GM21528 (cell line): ENCODE measurements around the gene ANKRD52.
"Not testable (repeated sequence)": the region's sequence is repeated elsewhere in the genome, so short reads cannot be mapped to it uniquely, and the experiment has no call there.

Source experiments
- ATAC-seq: cut with Tn5 transposase; IDR thresholded peaks from one replicate; pipeline ENCODE4 v1.9.1; 2021; ENCODE audit warnings: mild to moderate bottlenecking, moderate library complexity; ENCODE audit not compliant: unreplicated experiment, low FRiP score

Gene ANKRD52

GRCh38 chr12:56274299-56274698 is 16.1 kb upstream of the ANKRD52 start:
- ATAC-seq: no peak

- not testable (repeated sequence) for ATAC-seq
Observed at GRCh38 chr12:56272468-56272867, 14.3 kb upstream of the ANKRD52 start.

- ATAC-seq: no peak
Observed at GRCh38 chr12:56271031-56271430, 12.8 kb upstream of the ANKRD52 start.

- no peak for ATAC-seq
Observed at GRCh38 chr12:56267443-56268071, 9.4 kb upstream of the ANKRD52 start.

GRCh38 chr12:56266693-56267442 is 8.7 kb upstream of the ANKRD52 start, which contains the start of gene COQ10A:
COQ10A (plus strand) TSS chr12:56266942; CDS start chr12:56267119, 177 bp downstream.
- ATAC-seq: peak; percentile 87

GRCh38 chr12:56266068-56266692 is 8.0 kb upstream of the ANKRD52 start:
- not testable (repeated sequence) for ATAC-seq

GRCh38 chr12:56262955-56263354 is 4.8 kb upstream of the ANKRD52 start:
- ATAC-seq: not testable (repeated sequence)

GRCh38 chr12:56261503-56262232 is 3.5 kb upstream of the ANKRD52 start:
- ATAC-seq: no peak

GRCh38 chr12:56260921-56261320 is 2.7 kb upstream of the ANKRD52 start:
- no peak for ATAC-seq

- ATAC-seq: no peak
Observed at GRCh38 chr12:56260380-56260779, 2.2 kb upstream of the ANKRD52 start.

GRCh38 chr12:56258820-56259183 is 618 bp upstream of the ANKRD52 start:
- ATAC-seq: no peak

- ATAC-seq: no peak
Observed at GRCh38 chr12:56257491-56258067, 605 bp downstream of the ANKRD52 start.

- ATAC-seq: no peak
Observed at GRCh38 chr12:56257071-56257470, 1.1 kb downstream of the ANKRD52 start.

- no peak for ATAC-seq
Observed at GRCh38 chr12:56256326-56256960, 1.7 kb downstream of the ANKRD52 start.

- ATAC-seq: no peak
Observed at GRCh38 chr12:56255671-56256070, 2.5 kb downstream of the ANKRD52 start.

GRCh38 chr12:56253091-56253490 is 5.1 kb downstream of the ANKRD52 start:
- ATAC-seq: no peak

GRCh38 chr12:56252649-56253048 is 5.5 kb downstream of the ANKRD52 start:
- no peak for ATAC-seq

GRCh38 chr12:56248711-56249110 is 9.5 kb downstream of the ANKRD52 start:
- ATAC-seq: no peak

GRCh38 chr12:56247923-56248322 is 10.3 kb downstream of the ANKRD52 start:
- ATAC-seq: no peak

- ATAC-seq: no peak
Observed at GRCh38 chr12:56244494-56244893, 13.7 kb downstream of the ANKRD52 start.
